Common myeloid progenitor, CD34-positive (primary cell): ENCODE measurements around the gene NKAIN4.

Experiments used
- CTCF ChIA-PET: fragments of 350-600 bp; sonication (Branson Sonifier 250); formaldehyde crosslinking; loops from one replicate; lab custom pipeline; 2021; ENCODE audit warnings: antibody characterized with exemption; lab: Charles Lee
- POLR2A ChIA-PET: fragments of 350-600 bp; sonication (Branson Sonifier 250); formaldehyde crosslinking; loops from one replicate; lab custom pipeline; 2021; ENCODE audit warnings: antibody characterized with exemption; lab: Charles Lee
- DNase-seq, 3 donors: peaks; one replicate each; pipeline versions ENCODE4 v3.0.0 to v3.0.0-alpha.2; 2013
- H3K27ac ChIP-seq, 2 experiments: 1 replicate in 1 of 2; 2 replicates in 1 of 2; pipeline ENCODE4 v1.7.0; 2013; ENCODE audit warnings: inconsistent platforms in 2 of 2, low read length in 2 of 2, mild to moderate bottlenecking in 2 of 2, low read depth in 1 of 2, moderate library complexity in 1 of 2; ENCODE audit not compliant: severe bottlenecking in 2 of 2, insufficient read depth in 1 of 2, poor library complexity in 1 of 2
- H3K27me3 ChIP-seq, 5 experiments: replicated peaks in 2 of 5; 1 replicate in 3 of 5; 2 replicates in 2 of 5; pipeline versions ENCODE4 v1.6.1 to v1.7.0; 2013; ENCODE audit warnings: low read length in 4 of 5, mild to moderate bottlenecking in 2 of 5, moderate library complexity in 2 of 5, inconsistent platforms in 1 of 5; ENCODE audit not compliant: insufficient read depth in 5 of 5, control insufficient read depth in 4 of 5
- H3K36me3 ChIP-seq, 4 experiments: 1 replicate in 2 of 4; 2 replicates in 2 of 4; pipeline versions ENCODE4 v1.6.1 to v1.7.0; 2013; ENCODE audit warnings: low read length in 3 of 4, control low read depth in 1 of 4, mild to moderate bottlenecking in 1 of 4; ENCODE audit not compliant: control insufficient read depth in 4 of 4, insufficient read depth in 4 of 4
- H3K4me1 ChIP-seq, 4 experiments: 1 replicate in 3 of 4; 2 replicates in 1 of 4; pipeline versions ENCODE4 v1.6.1 to v1.7.1; 2013; ENCODE audit warnings: low read length in 3 of 4, mild to moderate bottlenecking in 3 of 4, control low read depth in 1 of 4, inconsistent platforms in 1 of 4, moderate library complexity in 1 of 4; ENCODE audit not compliant: control insufficient read depth in 4 of 4, insufficient read depth in 4 of 4; ENCODE audit errors: control extremely low read depth in 1 of 4
- H3K4me3 ChIP-seq, 7 experiments: 1 replicate in 4 of 7; 2 replicates in 3 of 7; pipeline versions ENCODE4 v1.5.1 to v1.7.0; 2013; ENCODE audit warnings: mild to moderate bottlenecking in 7 of 7, low read length in 6 of 7, moderate library complexity in 6 of 7, inconsistent platforms in 2 of 7, low read depth in 2 of 7, control low read depth in 1 of 7; ENCODE audit not compliant: insufficient read depth in 4 of 7, control insufficient read depth in 1 of 7; ENCODE audit errors: extremely low read depth in 1 of 7
- H3K9me3 ChIP-seq, 5 experiments: 1 replicate in 4 of 5; 2 replicates in 1 of 5; pipeline versions ENCODE4 v1.6.1 to v1.7.1; 2013; ENCODE audit warnings: low read length in 4 of 5, mild to moderate bottlenecking in 2 of 5, inconsistent platforms in 1 of 5, low read depth in 1 of 5, moderate library complexity in 1 of 5; ENCODE audit not compliant: control insufficient read depth in 4 of 5, insufficient read depth in 2 of 5; ENCODE audit errors: control extremely low read depth in 1 of 5
- WGBS: methylation state at CpG from one replicate; pipeline ENCODE4 v1.1.5; 2013; ENCODE audit not compliant: insufficient coverage; 5-methylcytosine and 5-hydroxymethylcytosine counted together

The NKAIN4 gene

GRCh38 chr20:63275825-63276224, 21.6 kb upstream of the NKAIN4 start:
- Histone ChIP-seq H3K9me3 (no peaks in the 10 kb centered on the region), H3K4me3 (no peak overlapping the region), H3K27ac (no peak overlapping the region), H3K4me1 (peaks cover 0 to 20% (median 14%) of the 10 kb centered on the region in 4 experiments), H3K36me3 (peaks cover 0 to 47% (median 34%) of the 10 kb centered on the region in 4 experiments), H3K27me3 (no peaks in the 10 kb centered on the region)
- 97% methylated on average over 18 of the region's 18 CpGs for WGBS
- ChIA-PET CTCF (no interaction called here), POLR2A (no interaction called here)
- DNase-seq, result no peak

- Histone ChIP-seq H3K4me1 (peaks cover 0 to 20% (median 14%) of the 10 kb centered on the region in 4 experiments), H3K4me3 (no peak overlapping the region), H3K27ac (no peak overlapping the region), H3K9me3 (no peaks in the 10 kb centered on the region), H3K27me3 (peaks cover 0 to 6% (median 0%) of the 10 kb centered on the region in 5 experiments), H3K36me3 (peaks cover 0 to 39% (median 30%) of the 10 kb centered on the region in 4 experiments)
- 96% methylated on average over 10 of the region's 17 CpGs for WGBS
- ChIA-PET POLR2A (no interaction called here), CTCF (no interaction called here)
- DNase-seq, result no peak
These were observed 20.3 kb upstream of the NKAIN4 start for GRCh38 chr20:63274381-63275228.

- Histone ChIP-seq H3K4me1 (peaks cover 0 to 20% (median 14%) of the 10 kb centered on the region in 4 experiments), H3K9me3 (no peaks in the 10 kb centered on the region), H3K27ac (peak overlapping the region in 1 of 2 experiments; percentile 89), H3K27me3 (peaks cover 0 to 8% (median 4%) of the 10 kb centered on the region in 5 experiments), H3K36me3 (peaks cover 0 to 34% (median 25%) of the 10 kb centered on the region in 4 experiments), H3K4me3 (peak overlapping the region in 6 of 7 experiments; percentile 70 to 93 (median 82))
- WGBS, result 53% methylated on average over 17 of the region's 20 CpGs
- no peak for DNase-seq
- CTCF ChIA-PET, result interaction anchor here (1.0 kb wide), 1 partner anchor 15 kb away, joined by 4 read pairs; no protein-coding TSS in a partner anchor
- POLR2A ChIA-PET, result no interaction called here
These were observed 19.5 kb upstream of the NKAIN4 start for GRCh38 chr20:63273635-63274380.

GRCh38 chr20:63273059-63273579, 18.9 kb upstream of the NKAIN4 start:
- H3K4me1 ChIP-seq, result peaks cover 0 to 20% (median 14%) of the 10 kb centered on the region in 4 experiments
- H3K27ac ChIP-seq, result peak overlapping the region; percentile 50 to 89
- POLR2A ChIA-PET, result interaction anchor here (1.1 kb wide), 1 partner anchor 20 kb away, joined by 3 read pairs; no protein-coding TSS in a partner anchor
- peak in 1 of 3 donors; percentile 21 for DNase-seq
- CTCF ChIA-PET, result interaction anchor here (1.0 to 1.2 kb wide), 2 partner anchors 16 to 49 kb away, joined by 4 to 6 read pairs; no protein-coding TSS in a partner anchor
- 0% methylated on average over 13 of the region's 37 CpGs for WGBS
- H3K4me3 ChIP-seq, result peak overlapping the region; percentile 59 to 93 (median 79)
- no peaks in the 10 kb centered on the region for H3K9me3 ChIP-seq
- peaks cover 0 to 15% (median 7%) of the 10 kb centered on the region in 5 experiments for H3K27me3 ChIP-seq
- peaks cover 0 to 27% (median 22%) of the 10 kb centered on the region in 4 experiments for H3K36me3 ChIP-seq

- POLR2A ChIA-PET, result interaction anchor here (0.6 to 1.1 kb wide), 2 partner anchors 19 to 47 kb away, joined by 3 to 6 read pairs; no protein-coding TSS in a partner anchor
- CTCF ChIA-PET, result interaction anchor here (1.0 to 1.2 kb wide), 3 partner anchors 16 to 48 kb away, joined by 3 to 6 read pairs (median 4); no protein-coding TSS in a partner anchor
- Histone ChIP-seq H3K4me1 (peaks cover 0 to 20% (median 14%) of the 10 kb centered on the region in 4 experiments), H3K27ac (peak within 1 kb of the TSS; percentile 50 to 89), H3K27me3 (peaks cover 0 to 22% (median 9%) of the 10 kb centered on the region in 5 experiments), H3K4me3 (peak within 1 kb of the TSS; percentile 59 to 93 (median 79)), H3K36me3 (peaks cover 0 to 20% (median 16%) of the 10 kb centered on the region in 4 experiments), H3K9me3 (no peaks in the 10 kb centered on the region)
- 1% methylated on average over 79 of the region's 97 CpGs for WGBS
- DNase-seq, result peak; percentile 90 to 95 (median 92)
These were observed 18.1 kb upstream of the NKAIN4 start, which contains the start of gene ARFGAP1 for GRCh38 chr20:63272105-63273058. ARFGAP1 (plus strand) TSS chr20:63272813; CDS start chr20:63275581, 2,768 bp downstream.
